Sigmoid colon (tissue), 4 donors: Measurements from ENCODE around the gene HDDC3.
"Not testable (repeated sequence)": the region's sequence is repeated elsewhere in the genome, so short reads cannot be mapped to it uniquely, and the experiment has no call there.

Experiments
- POLR2A ChIP-seq, 2 donors: fragments of 450-650 bp; IDR thresholded peaks; one replicate each; pipeline ENCODE4 v1.6.1; 2016; ENCODE audit warnings: antibody characterized with exemption in 2 of 2, mild to moderate bottlenecking in 2 of 2, moderate library complexity in 2 of 2
- POLR2AphosphoS5 ChIP-seq, 4 donors: sonication (generic); formaldehyde crosslinking; IDR thresholded peaks; one replicate each; pipeline ENCODE4 v1.6.1; 2017; ENCODE audit warnings: antibody characterized with exemption in 4 of 4
- TF ChIP-seq, protein P1 (sequence below), 4 experiments: fragments of 450-650 bp in 3 of 4; fragments of 200-600 bp in 1 of 4; IDR thresholded peaks; one replicate each; pipeline ENCODE4 v1.5.1; 2016 to 2019; ENCODE audit warnings: antibody characterized with exemption in 4 of 4, mild to moderate bottlenecking in 3 of 4, moderate library complexity in 2 of 4

DNA sequence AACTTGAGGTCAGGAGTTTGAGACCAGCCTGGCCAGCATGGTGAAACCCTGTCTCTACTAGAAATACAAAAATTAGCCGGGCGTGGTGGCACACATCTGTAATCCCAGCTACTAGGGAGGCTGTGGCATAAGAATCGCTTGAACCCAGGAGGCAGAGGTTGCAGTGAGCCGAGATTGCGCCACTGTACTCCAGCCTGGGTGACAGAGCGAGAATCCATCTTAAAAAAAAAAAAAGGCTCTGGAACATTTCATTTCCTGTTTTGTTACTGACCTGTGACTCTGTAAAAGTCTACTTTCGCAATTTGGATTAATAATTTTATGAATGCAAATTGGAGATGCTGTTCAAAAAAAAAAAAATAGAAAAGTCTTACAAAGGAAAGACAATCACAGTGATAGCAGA lies 4.2 kb downstream of the HDDC3 start:
- TF ChIP-seq, protein P1, sequence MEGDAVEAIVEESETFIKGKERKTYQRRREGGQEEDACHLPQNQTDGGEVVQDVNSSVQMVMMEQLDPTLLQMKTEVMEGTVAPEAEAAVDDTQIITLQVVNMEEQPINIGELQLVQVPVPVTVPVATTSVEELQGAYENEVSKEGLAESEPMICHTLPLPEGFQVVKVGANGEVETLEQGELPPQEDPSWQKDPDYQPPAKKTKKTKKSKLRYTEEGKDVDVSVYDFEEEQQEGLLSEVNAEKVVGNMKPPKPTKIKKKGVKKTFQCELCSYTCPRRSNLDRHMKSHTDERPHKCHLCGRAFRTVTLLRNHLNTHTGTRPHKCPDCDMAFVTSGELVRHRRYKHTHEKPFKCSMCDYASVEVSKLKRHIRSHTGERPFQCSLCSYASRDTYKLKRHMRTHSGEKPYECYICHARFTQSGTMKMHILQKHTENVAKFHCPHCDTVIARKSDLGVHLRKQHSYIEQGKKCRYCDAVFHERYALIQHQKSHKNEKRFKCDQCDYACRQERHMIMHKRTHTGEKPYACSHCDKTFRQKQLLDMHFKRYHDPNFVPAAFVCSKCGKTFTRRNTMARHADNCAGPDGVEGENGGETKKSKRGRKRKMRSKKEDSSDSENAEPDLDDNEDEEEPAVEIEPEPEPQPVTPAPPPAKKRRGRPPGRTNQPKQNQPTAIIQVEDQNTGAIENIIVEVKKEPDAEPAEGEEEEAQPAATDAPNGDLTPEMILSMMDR (IDR thresholded peaks at IDR 0.05) = not testable (repeated sequence)
- TF ChIP-seq POLR2A, POLR2AphosphoS5 (IDR thresholded peaks at IDR 0.05): not testable (repeated sequence)
